HepG2 (cell line): ENCODE results near the gene NBPF20. TPM values are rescaled to one million over a fixed set of nuclear protein-coding genes. Genes with fewer than 3 reads are reported as not detected.
"Not testable (repeated sequence)": the region's sequence is repeated elsewhere in the genome, so short reads cannot be mapped to it uniquely, and the experiment has no call there.

Experiments
- ATAC-seq: fragments of 200-7000 bp; cut with Tn5 transposase; 3 replicates; pipeline ENCODE4 v1.9.1; 2020; ENCODE audit warnings: mild to moderate bottlenecking, moderate library complexity
- BruUV-seq: library from RNA; stranded (reverse); fragments of 400-500 nt; replicated peaks from 2 replicates; lab custom pipeline; 2021; lab: Mats Ljungman, UMichigan
- CTCF ChIA-PET: fragments of 300-600 bp; formaldehyde crosslinking; extraction: SDS; loops from one replicate; lab custom pipeline; 2021; ENCODE audit warnings: low total read pairs, inconsistent platforms, low intra/inter-chr PET ratio; lab: Yijun Ruan, JAX
- POLR2A ChIA-PET: fragments of 350-600 bp; sonication (Branson Sonifier 250); formaldehyde crosslinking; loops from one replicate; lab custom pipeline; 2020; ENCODE audit warnings: antibody characterized with exemption, inconsistent platforms; lab: Yijun Ruan, JAX
- DNase-seq: peaks from one replicate; pipeline ENCODE4 v3.0.0-alpha.2; 2015; ENCODE audit warnings: low spot score
- FAIRE-seq: peaks from 3 replicates; lab custom pipeline; 2011; peaks lifted over from hg19 to GRCh38; lab: Jason Lieb, UNC
- H2AFZ ChIP-seq: one replicate; pipeline ENCODE4 v1.6.1; 2011; ENCODE audit warnings: low read length, inconsistent platforms
- H3K27ac ChIP-seq: fragments of 300-600 bp; 3 replicates; pipeline ENCODE4 v1.8.0; 2011; ENCODE audit warnings: mixed run types, mild to moderate bottlenecking, mixed read lengths, low read length, inconsistent platforms; ENCODE audit not compliant: insufficient read depth; ENCODE audit errors: extremely low read length
- H3K27me3 ChIP-seq, 2 experiments: fragments of 200-600 bp in 1 of 2; 2 replicates in 1 of 2; 3 replicates in 1 of 2; pipeline versions ENCODE4 v1.6.0 to v1.8.0; 2011; ENCODE audit warnings: low read length in 2 of 2, mild to moderate bottlenecking in 2 of 2, moderate library complexity in 2 of 2, inconsistent platforms in 1 of 2; ENCODE audit not compliant: insufficient read depth in 2 of 2, control insufficient read depth in 1 of 2
- H3K36me3 ChIP-seq, 2 experiments: fragments of 200-600 bp in 1 of 2; replicated peaks in 1 of 2; 2 replicates in 1 of 2; 3 replicates in 1 of 2; pipeline versions ENCODE4 v1.5.1 to v1.8.0; 2011; ENCODE audit warnings: low read length in 2 of 2, inconsistent platforms in 1 of 2; ENCODE audit not compliant: insufficient read depth in 2 of 2, control insufficient read depth in 1 of 2
- H3K4me1 ChIP-seq: 2 replicates; pipeline ENCODE4 v1.5.1; 2012; ENCODE audit warnings: low read length, inconsistent platforms; ENCODE audit not compliant: insufficient read depth
- H3K4me2 ChIP-seq: 2 replicates; pipeline ENCODE4 v1.6.0; 2011; ENCODE audit warnings: low read depth, low read length, inconsistent platforms
- H3K4me3 ChIP-seq, 3 experiments: fragments of 200-600 bp in 1 of 3; sonication (generic), shearing (Covaris generic) in 1 of 3; replicated peaks in 1 of 3; 2 replicates each; pipeline ENCODE4 v1.5.1; 2011 to 2016; ENCODE audit warnings: low read length in 3 of 3, inconsistent platforms in 2 of 3, low read depth in 2 of 3, mild to moderate bottlenecking in 2 of 3, control low read depth in 1 of 3, mixed read lengths in 1 of 3; ENCODE audit not compliant: insufficient read depth in 1 of 3
- H3K79me2 ChIP-seq: one replicate; pipeline ENCODE4 v1.6.1; 2011; ENCODE audit warnings: low read length, inconsistent platforms; ENCODE audit not compliant: insufficient read depth
- H3K9ac ChIP-seq: 2 replicates; pipeline ENCODE4 v1.6.0; 2011; ENCODE audit warnings: mild to moderate bottlenecking, low read depth, low read length, inconsistent platforms; ENCODE audit not compliant: insufficient read depth
- H3K9me3 ChIP-seq: 2 replicates; pipeline ENCODE4 v1.5.1; 2012; ENCODE audit warnings: mild to moderate bottlenecking, low read length
- H4K20me1 ChIP-seq: 2 replicates; pipeline ENCODE4 v1.6.0; 2011; ENCODE audit warnings: inconsistent platforms, mild to moderate bottlenecking, low read length, moderate library complexity; ENCODE audit not compliant: insufficient read depth
- WGBS: methylation state at CpG from one replicate; pipeline ENCODE4 v1.1.6; 2017; ENCODE audit warnings: low lambda C conversion rate; 5-methylcytosine and 5-hydroxymethylcytosine counted together
- in situ Hi-C: cut with HindIII; loops from 2 replicates; pipeline ENCODE4 v1.10.0; 2017; ENCODE audit warnings: low pct_unique_long_range_greater_than_20kb; ENCODE audit not compliant: extremely low pct_ligation_motif_present
- intact Hi-C: fragments of 100-400 bp; cut with micrococcal nuclease; formaldehyde crosslinking; loops from one replicate; pipeline ENCODE4 v1.10.0; 2022; ENCODE audit not compliant: unreplicated experiment
- polyA plus RNA-seq, 8 experiments: library from polyadenylated mRNA; depleted of rRNA in 3 of 8; stranded (reverse) in 7 of 8; unstranded in 1 of 8; fragments of >200 nt; fragmentation: Illumina TruSeq in 4 of 8; extraction: Trizol in 4 of 8; gene quantifications; 2 replicates each; pipeline versions ENCODE4 v1.2.1 to v1.2.3, GENCODE V29; 2011 to 2016; ENCODE audit warnings: low read depth in 4 of 8, missing spikeins in 1 of 8, mixed read lengths in 1 of 8; ENCODE audit not compliant: insufficient read depth in 1 of 8
- small RNA-seq, 3 experiments: library from RNA; depleted of rRNA; stranded (forward); fragments of <200 nt; gene quantifications; one replicate each; pipeline ENCODE3, GENCODE V24; 2012; ENCODE audit warnings: low read depth in 2 of 3, low replicate concordance in 1 of 3; ENCODE audit not compliant: insufficient read length in 3 of 3, insufficient read depth in 2 of 3
- total RNA-seq, 5 experiments: library from RNA; depleted of rRNA; stranded (reverse); fragments of >200 nt; fragmentation: Illumina TruSeq; extraction: Trizol; gene quantifications; 2 replicates each; pipeline ENCODE4 v1.2.3, GENCODE V29; 2016; ENCODE audit warnings: low read depth in 1 of 5

Gene NBPF20
- total and polyA plus RNA-seq, 2 of the 13 experiments (the other 11 are each of a cell fraction or from before 2014, with no cell fraction given) = 3.0 to 3.1 TPM

GRCh38 chr1:145407266-145407665 is 18.1 kb downstream of the NBPF20 start:
- H3K36me3 ChIP-seq, H3K27ac ChIP-seq, H3K9me3 ChIP-seq, FAIRE-seq, H4K20me1 ChIP-seq, in situ Hi-C loops, H3K27me3 ChIP-seq, H2AFZ ChIP-seq, POLR2A ChIA-PET, H3K79me2 ChIP-seq, H3K4me1 ChIP-seq, H3K9ac ChIP-seq, DNase-seq, intact Hi-C loops, BruUV-seq, CTCF ChIA-PET, H3K4me2 ChIP-seq, H3K4me3 ChIP-seq, ATAC-seq: not testable (repeated sequence)
- WGBS = 98% methylated on average over 14 of the region's 14 CpGs

GRCh38 chr1:145404949-145405348 is 20.5 kb downstream of the NBPF20 start:
- FAIRE-seq, H4K20me1 ChIP-seq, CTCF ChIA-PET, POLR2A ChIA-PET, H3K27me3 ChIP-seq, H3K27ac ChIP-seq, DNase-seq, H3K36me3 ChIP-seq, BruUV-seq, H3K9ac ChIP-seq, H3K4me1 ChIP-seq, H2AFZ ChIP-seq, H3K4me2 ChIP-seq, H3K79me2 ChIP-seq, H3K4me3 ChIP-seq, ATAC-seq, intact Hi-C loops, in situ Hi-C loops, H3K9me3 ChIP-seq: not testable (repeated sequence)
- WGBS = 83% methylated on average over 6 of the region's 7 CpGs

- H3K79me2 ChIP-seq, H3K4me1 ChIP-seq, H4K20me1 ChIP-seq, H3K4me3 ChIP-seq, POLR2A ChIA-PET, H3K9ac ChIP-seq, intact Hi-C loops, H3K9me3 ChIP-seq, H3K27ac ChIP-seq, BruUV-seq, H3K4me2 ChIP-seq, in situ Hi-C loops, CTCF ChIA-PET, ATAC-seq, FAIRE-seq, DNase-seq, H3K27me3 ChIP-seq, H2AFZ ChIP-seq, H3K36me3 ChIP-seq: not testable (repeated sequence)
- 87% methylated on average over 3 of the region's 6 CpGs for WGBS
These were observed 24.7 kb downstream of the NBPF20 start for GRCh38 chr1:145400701-145401100.

Small RNA genes lying within 50 kb of the gene (small RNA-seq; reads per million reads assigned to genes)
- 1.4 to 49.3 (median 21.5) reads per million in 3 experiments for gene RF00003

Other genes with a start within 250 kb of the NBPF20 start
- gene PPIAL4D, start 183.4 kb downstream of the NBPF20 start, total RNA-seq (2016; rRNA removed; fragmentation: Illumina TruSeq; extraction: Trizol) = not detected in 2 replicates
- gene PPIAL4D, start 183.4 kb downstream of the NBPF20 start, polyA plus RNA-seq (2011; rRNA removed) = not detected in 2 replicates
- 17.5 and 32.6 TPM in 2 replicates for gene GPR89A, start 182.4 kb upstream of the NBPF20 start, total RNA-seq (2016; rRNA removed; fragmentation: Illumina TruSeq; extraction: Trizol)
- gene GPR89A, start 182.4 kb upstream of the NBPF20 start, polyA plus RNA-seq (2011; rRNA removed) = 16.7 and 23.4 TPM in 2 replicates